ENCODE measurements around the gene COL24A1.
"Not testable (repeated sequence)": the region's sequence is repeated elsewhere in the genome, so short reads cannot be mapped to it uniquely, and the experiment has no call there.

COL24A1 gene

DNA sequence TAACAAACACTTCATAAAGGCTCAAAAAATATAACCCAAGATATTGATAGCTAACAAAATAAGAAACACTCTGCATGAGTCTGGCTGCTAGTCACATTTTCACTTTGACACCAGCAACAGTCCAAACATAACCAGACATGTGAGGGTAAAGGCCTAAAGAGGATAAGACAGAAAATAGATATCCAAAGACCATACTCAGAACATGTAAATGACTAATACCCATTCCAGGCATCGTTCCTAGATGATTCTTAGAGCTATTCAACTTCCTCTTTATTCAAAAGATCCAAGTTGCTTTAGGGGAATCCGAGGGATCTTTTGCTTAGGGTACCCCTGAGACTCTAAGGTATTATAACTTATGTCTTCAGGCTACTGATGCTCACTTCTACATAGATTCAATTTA lies 5.1 kb downstream of the COL24A1 start:
- peak; percentile 82 for DNase-seq

DNA sequence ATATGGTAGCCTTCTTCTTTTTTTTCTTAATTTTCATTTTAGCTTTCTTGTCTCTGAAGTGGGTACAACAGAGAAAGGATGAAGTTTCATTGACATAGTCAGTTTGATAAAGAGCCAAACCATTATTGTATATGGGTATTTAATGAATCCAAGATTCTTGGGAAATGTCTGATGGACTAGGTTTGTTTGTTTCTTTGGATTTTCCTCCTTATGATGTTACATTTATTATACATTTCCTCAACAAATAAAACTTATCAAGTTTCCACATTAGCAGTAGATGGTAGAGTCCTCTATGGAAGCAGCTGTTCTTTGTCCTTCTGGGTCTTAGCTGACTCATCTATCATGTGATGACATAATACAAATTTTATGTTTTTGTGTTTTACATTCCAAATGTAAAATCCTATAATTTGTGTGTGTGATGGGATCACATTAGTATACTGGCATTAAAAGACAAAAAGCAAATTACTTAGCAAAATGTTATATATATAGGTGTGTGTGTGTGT lies 6.0 kb downstream of the COL24A1 start:
- DNase-seq = peak; percentile 54

DNA sequence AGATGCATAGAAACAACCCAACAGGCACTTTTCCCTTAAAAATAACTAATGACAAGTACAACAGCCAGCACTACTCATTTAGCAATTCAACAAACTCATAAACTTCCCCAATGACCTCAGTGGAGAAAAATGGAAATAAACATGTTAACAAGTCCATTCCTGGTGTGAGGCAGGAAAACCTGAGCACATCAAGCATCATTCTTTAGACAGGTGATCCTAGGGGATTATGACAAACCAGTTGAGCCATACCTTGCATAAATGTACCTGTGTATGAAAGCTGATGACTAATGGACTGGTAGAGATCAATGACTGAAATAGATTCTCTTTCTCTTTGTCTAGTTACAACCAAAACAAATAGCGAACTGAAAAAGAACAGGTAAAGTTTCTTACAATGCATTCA lies 7.0 kb downstream of the COL24A1 start:
- DNase-seq = no peak

DNA sequence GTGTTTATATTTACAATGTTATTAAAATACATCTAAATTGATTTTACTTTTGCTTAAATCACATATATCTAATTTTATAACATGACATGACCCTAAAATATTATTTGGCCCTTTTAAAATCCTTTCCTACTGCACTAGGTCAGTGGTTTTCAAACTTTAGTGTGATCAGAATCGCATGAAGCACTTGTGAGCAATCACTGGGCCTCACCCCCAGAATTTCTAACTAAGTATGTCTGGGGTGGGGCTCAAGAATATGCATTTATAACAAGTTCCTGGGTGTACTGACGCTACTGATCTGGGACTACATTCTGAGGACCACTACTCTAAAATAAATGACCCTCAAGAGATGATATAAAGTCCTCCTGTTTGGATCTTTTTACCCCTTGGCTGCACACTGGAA lies 8.8 kb downstream of the COL24A1 start:
- DNase-seq = no peak

DNA sequence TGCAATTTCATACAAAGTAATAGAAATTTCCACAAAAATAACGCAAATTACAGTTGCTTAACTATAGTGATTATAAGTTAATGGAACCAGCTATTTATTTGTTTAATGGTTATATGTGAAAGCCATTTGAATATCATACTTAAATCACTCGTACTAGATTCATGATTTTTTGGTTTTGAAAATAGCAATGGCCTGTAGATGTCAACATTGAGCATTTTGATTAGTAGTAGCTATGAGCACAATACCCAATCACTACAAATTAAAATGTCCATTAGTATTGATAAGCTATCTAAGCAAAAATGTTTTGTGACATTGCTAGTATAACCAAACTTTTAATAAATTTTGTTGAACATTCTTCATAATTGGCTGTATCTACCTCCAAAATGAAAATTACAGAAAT lies 10.0 kb downstream of the COL24A1 start:
- DNase-seq = no peak

DNA sequence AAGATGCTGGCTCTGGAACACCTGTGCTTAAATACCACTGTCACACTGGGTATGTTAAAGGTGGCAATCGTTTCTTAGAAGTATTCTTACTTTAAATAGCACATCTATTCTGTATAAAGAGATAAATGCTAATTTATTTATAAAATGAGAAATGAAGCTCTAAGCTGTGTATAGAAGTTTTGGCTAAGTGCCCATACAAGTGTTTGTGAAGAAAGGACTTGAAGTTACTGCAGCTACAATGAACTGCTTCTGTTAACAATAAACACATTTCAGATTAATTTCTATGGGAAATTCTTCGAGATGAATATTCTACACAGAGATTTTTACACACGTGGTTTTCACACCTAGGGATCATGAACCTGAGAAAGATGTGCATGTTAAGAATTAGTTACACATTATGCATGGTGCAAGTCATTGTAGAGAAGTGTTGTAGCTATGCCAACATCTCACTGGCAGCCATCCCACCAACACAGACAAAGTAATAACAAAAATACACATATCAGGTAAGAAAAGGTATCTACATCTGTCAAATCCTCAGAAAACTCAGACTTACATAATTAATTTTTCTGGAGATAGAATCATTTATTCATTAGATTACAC lies 16.2 kb downstream of the COL24A1 start:
- no peak for DNase-seq

DNA sequence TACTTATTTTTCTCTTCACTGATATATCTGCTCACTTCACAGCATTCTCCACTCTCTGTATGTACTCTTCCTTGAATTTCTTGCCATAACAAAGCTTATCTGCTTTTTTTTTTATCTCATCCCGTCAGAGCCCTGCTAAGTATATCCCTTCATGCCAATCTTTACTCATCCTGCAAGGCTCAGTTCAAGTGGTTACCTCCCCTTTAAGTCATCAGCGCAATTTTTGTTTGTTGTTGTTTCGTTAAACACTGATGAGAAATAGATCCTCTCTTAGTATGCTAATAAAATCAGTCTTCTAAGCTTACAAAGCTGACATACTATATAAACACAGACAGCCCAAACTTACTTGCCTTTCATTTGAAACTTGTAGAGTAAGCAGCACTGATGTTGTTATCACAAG lies 17.8 kb downstream of the COL24A1 start:
- DNase-seq = no peak

DNA sequence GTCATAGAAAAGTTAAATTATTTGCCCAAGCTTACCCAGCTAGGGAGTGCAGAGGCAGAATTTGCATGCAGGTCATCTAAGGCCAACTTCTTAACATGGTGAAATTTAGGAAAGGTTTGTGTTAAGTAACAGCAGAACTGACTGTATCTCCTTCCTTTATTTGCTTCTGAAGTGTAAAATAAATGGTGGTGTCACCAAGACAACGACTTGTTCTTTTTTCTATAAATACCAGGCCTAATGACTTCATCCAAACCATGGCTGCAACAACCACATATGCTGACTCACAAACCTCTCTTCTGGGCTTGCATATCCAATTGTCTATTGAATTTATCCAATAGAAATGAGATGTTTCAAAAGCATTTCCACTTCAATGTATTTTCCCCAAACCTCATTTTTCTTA lies 19.1 kb downstream of the COL24A1 start:
- peak; percentile 93 for DNase-seq

DNA sequence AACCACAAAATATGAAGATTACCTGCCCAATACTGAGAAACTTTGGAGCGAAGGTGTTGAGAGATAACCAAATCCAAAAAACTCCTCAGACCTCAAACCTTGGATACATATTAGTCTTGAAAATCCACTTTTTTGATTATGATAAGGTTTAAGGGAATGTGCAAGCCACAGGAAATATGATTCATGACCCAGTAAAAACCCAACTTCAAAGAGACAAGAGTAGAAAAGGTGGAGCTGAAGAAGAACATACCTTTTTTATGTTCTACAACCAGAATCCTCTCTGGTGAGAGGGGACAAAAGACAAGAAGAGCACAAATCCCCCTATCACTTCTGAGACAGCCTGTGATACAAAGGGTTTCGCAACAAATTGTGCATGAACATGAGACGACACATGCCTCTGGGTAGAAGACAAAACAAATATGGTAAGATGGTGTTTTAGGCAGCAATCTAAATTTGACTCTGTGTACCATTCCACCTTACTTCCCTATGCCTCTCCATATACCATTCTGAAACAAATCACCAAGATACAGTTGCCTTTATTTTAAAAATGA lies 37.3 kb downstream of the COL24A1 start:
- no peak for DNase-seq

DNA sequence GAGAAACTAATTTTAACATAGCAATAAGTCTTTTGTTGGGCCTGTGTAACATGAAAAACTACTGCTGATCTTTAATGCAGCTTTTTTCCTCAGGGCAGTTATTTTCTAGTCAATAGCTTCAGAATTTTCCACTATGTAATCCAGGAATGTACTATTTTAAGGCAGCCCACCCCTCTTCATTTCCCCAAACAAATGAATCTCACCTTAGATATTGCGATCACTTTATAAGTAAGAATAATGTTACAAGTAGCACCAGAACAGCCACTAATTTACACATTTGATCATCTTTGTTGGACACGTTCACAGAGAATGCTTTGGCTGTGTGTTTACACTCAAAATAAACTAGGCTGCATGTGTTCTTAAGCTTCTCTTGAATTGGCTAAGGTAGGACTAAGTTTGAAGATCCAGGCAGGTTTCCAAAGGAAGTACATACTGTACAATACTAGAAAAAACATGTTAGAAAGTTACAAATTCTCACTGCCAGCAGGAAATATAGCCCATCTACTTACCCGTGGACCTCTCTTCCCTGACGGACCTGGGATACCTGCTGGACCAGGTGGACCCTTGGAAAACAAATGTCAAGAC lies 41.7 kb downstream of the COL24A1 start:
- no peak for DNase-seq

DNA sequence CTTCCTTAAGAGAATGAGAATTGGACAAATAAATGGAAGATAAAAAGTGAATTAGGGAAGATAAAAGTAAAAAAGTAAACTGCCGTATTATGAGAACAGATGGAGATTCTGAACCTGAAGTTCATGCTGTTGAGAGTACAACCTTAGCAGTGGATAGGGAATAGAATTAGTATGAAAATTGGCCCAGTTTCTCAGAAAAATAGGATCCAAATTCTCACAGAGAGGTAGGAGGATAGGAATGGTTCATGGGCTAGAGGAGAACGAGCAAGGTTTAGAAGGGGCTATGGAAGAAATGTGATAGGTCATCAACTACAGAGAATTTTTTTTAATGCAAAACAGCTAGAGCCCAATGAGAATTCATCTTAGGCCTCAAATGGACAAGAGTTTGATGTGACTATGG lies 42.3 kb downstream of the COL24A1 start:
- DNase-seq = no peak

DNA sequence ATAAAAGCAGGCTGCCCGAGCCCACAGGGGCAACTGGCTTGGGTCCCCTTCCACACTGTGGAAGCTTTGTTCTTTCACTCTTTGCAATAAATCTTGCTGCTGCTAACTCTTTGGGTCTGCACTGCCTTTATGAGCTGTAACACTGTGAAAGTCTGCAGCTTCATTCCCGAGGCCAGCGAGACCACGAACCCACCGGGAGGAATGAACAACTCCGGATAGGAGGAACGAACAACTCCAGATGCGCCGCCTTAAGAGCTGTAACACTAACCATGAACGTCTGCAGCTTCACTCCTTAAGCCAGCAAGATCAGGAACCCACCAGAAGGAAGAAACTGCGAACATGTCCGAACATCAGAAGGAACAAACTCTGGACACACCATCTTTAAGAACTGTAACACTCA lies 45.0 kb downstream of the COL24A1 start:
- DNase-seq = not testable (repeated sequence)

DNA sequence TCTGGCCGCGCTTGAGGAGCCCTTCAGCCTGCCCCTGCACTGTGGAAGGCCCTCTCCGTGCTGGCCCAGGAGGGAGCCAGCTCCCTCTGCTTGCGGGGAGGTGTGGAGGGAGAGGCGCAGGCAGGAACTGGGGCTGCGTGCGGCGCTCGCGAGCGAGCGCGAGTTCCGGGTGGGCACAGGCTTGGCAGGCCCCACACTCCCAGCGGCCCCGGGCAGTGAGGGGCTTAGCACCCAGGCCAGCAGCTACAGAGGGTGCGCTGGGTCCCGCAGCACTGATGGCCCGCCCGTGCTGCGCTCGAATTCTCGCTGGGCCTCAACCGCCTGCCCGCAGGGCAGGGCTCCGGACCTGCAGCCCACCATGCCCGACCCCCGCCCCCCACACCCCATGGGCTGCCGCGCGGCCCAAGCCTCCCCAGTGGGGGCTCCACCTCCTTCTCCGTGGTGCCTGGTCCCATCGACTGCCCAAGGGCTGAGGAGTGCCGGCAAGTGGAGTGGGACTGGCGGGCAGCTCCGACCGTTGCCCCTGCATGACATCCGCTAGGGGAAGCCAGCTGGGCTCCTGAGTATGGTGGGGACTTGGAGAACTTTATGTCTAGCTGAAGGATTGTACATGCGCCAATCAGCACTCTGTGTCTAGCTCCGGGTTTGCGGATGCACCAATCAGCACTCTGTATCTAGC lies 46.0 kb downstream of the COL24A1 start:
- no peak for DNase-seq

DNA sequence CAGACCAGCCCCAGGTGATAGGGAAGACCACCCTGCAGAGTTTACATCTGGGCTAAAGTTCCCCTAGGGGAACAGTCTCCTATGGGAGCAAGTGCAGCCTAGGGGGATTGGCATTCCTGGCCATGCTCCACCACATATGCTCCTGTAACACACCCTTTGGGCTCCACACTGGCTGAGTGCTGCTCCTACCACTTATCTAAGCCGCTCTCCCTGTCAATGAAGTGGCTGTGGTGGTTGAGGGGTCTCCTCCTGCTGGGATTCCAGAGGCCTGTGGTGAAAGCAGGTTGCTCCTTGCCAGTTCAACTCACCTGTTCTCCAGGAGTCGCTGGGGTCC lies 51.1 kb downstream of the COL24A1 start:
- no peak for DNase-seq

DNA sequence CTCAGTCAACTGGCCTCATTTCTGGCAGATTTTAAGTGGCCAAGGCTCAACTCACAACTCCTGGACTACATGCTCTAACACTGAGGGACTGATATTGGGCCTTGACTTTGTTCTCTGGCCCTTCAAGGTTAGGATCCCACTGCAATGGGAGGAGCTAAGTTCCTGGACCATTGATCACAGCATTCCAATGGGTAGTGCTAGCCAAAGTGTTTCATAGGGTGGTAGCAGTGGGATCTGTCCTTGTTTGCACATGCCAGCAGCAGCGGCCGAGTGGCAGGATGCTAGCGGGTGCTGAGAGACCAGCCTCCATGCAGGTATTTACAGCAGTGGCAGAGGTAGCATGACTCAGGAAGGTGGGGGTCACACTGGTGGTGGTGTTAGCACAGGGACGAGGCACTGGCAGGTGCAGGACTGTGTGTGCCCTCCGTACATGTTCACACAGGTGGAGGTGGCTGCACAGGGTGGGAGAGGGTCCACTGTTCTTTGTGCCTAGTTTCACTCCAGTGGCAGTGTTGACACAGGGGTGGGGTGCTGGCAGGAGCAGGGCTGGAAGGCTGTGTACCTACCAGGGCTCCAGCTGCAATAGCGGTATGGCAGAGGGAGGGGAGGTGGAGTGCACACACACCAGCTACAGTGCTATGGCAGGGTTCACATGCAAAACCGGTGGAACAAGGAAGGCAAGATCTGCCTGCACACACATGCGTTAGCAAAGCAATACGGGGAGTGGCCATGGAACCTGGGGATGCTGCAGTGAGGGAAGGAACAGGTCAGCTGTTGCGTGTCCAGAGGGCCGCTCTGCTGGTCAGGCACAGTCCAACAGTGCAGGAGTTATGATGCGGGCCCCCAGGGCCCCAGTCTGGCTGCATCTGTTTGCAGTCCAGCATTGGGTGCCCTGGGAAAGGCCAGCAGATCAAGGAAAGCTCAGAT lies 51.7 kb downstream of the COL24A1 start:
- no peak for DNase-seq

DNA sequence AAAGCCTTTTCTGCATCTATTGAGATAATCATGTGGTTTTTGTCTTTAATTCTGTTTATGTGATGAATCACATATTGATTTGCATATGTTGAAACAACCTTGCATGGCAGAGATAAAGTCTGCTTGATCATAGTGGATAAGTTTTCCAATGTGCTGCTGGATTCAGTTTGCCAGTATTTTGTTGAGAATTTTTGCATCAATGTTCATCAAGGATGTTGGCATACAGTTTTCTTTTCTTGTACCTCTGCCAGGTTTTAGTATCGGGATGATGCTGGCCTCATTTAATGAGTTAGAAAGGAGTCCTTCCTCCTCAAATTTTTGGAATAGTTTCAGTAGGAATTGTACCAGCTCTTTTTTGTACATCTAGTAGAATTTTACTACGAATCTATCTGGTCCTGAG lies 55.0 kb downstream of the COL24A1 start:
- peak; percentile 8 for DNase-seq

DNA sequence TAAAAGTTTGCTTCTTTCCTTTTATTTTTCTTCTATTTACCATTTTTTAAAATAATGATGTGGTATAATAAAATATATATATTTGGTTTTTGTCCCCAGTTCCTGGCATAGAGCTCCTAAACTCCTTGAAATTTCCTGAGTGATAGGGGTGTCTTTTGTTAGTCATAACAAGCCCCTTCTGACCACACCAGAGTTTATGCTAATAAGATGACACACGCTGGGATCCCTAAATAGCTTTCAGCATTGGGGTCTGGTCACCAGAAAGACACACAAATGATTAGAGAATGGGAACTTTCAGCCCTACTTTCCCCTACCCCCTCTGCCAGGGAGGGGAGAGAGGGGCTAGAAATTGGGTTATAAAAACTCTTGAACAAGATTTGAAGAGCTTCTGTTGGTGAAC lies 56.2 kb downstream of the COL24A1 start:
- DNase-seq = no peak

DNA sequence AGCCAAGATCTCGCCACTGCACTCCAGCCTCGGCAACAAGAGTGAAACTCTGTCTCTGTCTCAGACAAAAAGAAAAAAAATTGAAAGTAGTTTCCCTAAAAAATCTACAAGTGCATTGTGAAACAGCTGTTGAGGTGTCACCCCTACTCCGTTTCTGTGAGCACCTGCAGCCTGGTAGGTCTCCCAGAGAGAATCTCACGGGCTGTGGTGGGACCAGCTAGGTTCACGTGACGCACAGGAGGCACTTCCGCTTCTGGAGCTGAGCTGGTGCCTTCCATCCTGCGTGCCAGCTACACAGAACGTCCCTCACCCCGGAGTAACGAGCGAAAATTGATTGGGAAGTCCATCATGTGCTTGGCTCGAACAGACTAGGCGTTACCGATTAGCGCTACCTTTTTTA lies 66.8 kb downstream of the COL24A1 start:
- no peak for DNase-seq

DNA sequence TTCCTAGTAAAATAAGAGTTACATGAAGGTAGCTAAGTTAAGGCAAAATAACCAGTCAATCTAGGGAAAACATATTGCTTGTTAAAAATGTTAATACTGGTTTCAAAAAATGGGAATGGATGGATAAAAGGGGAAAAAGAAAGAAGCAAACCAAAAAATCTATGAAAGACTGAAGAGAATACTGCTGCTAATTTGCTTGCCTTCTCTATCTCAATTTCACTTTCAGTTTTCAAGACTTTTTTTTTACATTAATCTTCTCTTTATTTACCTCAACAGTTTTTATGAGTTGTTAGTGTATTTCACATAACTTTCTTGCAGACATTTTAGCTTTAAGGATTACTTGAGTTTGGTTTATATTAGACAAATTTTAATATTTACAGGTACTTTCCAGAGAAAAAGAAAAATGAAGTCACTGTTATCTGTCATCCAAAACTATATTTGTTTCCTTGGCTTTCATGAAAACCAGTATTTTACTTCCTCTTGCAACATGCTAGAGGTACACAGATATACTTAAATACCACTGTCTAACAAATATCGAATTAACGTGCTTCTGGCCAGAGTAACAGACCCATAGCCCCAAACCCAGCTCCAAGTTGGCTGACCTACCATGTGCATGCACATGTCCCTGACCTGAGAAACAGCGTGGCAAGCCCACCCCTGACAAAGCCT lies 70.7 kb downstream of the COL24A1 start:
- no peak for DNase-seq

DNA sequence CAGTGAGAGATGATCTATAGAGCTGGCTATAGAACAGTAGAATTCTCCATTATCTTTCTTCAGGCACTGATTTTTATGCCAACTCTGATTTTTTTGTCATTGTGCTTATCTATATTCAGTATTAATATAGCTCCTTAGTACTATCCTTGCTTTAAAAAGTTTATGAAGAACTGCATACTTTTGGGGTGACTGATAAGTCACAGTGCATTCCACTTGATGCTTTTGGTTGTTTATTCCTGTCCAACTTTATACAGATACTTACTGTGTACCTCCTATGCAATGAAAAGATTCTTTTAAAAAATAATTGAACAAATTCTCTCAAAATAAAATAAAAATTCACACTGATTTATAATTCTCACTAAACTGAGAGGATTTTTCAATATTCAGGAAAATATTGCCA lies 71.6 kb downstream of the COL24A1 start:
- DNase-seq = peak; percentile 29

DNA sequence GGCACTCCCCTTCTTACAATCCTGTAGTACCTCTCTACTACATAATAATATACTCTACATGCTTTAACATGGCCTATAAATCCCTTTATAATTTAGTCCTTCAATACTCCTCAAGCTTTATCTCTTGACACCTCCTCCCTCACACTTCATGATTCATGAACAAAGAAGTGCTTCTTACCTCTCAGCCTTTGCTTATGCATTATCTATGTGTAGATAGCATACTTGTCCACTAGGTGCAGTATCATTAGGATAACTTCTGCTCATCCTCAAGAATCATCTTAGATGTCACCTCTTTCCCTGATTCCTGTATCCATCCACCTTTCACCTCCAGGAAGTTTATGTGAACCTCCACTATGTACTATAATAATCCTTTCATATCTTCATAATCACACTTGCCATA lies 74.4 kb downstream of the COL24A1 start:
- DNase-seq = no peak

DNA sequence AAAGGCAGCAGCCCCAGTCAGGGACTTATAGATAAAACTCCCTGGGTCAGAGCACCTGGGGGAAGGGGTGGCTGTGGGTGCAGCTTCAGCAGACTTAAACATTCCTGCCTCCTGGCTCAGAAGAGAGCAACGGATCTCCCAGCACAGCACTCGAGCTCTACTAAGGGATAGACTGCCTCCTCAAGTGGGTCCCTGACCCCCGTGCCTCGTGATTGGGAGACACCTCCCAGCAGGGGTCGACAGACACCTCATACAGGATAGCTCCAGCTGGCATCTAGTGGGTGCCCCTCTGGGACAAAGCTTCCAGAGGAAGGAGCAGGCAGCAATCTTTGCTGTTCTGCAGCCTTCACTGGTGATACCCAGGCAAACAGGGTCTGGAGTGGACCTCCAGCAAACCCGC lies 84.1 kb downstream of the COL24A1 start:
- DNase-seq = not testable (repeated sequence)

DNA sequence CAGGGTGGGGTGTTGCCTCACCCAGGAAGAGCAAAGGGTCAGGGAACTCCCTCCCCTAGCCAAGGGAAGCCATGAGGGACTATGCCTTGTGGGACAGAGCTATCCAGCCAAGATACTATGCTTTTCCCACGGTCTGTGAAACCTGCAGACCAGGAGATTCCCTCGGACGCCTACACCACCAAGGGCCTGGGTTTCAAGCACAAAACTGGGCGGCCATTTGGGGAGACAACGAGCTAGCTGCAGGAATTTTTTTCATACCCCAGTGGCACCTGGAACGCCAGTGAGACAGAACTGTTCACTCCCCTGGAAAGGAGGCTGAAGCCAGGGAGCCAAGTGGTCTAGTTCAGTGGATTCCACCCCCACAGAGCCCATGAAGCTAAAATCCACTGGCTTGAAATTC lies 84.7 kb downstream of the COL24A1 start:
- not testable (repeated sequence) for DNase-seq

Data from fibroblast of skin of right quadriceps (primary cell).